ENCODE measurements around the gene SLC7A5. TPM values are rescaled to one million over a fixed set of nuclear protein-coding genes. Genes with fewer than 3 reads are reported as not detected.
A peak's percentile ranks its signal among the peaks of the same experiment; 100 is the strongest.

Gene SLC7A5
- total and polyA plus RNA-seq, 8 donors: 1.1 to 54.7 (median 4.4) TPM

DNA sequence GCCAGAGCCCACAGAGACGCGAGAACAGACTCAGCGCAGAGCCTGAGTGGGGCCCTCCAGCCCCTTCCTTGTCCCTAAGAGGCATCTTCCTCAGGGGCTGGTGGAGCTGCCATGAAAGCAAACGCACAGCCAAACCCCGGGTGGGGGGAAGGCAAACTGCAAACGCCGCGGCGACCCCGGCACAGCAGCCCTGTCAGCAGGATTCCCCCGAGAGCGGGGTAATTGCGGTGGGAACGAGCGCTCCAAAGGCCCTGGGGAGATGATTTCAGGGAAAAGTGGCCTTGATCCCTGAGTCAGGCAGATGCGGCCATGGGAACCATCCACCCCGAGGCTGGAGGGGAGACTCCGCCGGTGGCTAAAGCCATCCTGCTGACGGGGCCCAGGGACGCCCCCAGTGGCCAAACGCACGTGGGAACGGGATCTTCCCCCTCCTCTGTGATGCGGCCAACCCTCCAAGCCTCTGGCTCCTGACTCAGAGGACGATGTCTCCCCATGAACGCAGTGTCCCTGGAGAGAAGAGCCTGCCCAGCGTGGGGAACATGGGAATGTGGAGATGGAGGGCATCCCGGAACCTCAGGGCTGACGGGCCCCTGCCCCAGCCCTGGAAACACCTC lies 25.1 kb downstream of the SLC7A5 start:
- WGBS, 2 donors: 77 to 87% methylated on average over 26 to 30 of the region's 30 CpGs
- FAIRE-seq: no peak
- Histone ChIP-seq H3K27ac (no peak overlapping the region), H3K4me1 (no peaks in the 10 kb centered on the region), H3K4me3 (no peak overlapping the region), H3K9me3 (no peaks in the 10 kb centered on the region), H3K36me3 (no peaks in the 10 kb centered on the region), H3K27me3 (no peaks in the 10 kb centered on the region)
- DNase-seq: peak in 1 of 6 donors; percentile 46
- no peak for ATAC-seq
- intact Hi-C loops (cut with DNase I): no loop called here
- TF ChIP-seq, protein P1, sequence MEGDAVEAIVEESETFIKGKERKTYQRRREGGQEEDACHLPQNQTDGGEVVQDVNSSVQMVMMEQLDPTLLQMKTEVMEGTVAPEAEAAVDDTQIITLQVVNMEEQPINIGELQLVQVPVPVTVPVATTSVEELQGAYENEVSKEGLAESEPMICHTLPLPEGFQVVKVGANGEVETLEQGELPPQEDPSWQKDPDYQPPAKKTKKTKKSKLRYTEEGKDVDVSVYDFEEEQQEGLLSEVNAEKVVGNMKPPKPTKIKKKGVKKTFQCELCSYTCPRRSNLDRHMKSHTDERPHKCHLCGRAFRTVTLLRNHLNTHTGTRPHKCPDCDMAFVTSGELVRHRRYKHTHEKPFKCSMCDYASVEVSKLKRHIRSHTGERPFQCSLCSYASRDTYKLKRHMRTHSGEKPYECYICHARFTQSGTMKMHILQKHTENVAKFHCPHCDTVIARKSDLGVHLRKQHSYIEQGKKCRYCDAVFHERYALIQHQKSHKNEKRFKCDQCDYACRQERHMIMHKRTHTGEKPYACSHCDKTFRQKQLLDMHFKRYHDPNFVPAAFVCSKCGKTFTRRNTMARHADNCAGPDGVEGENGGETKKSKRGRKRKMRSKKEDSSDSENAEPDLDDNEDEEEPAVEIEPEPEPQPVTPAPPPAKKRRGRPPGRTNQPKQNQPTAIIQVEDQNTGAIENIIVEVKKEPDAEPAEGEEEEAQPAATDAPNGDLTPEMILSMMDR (IDR thresholded peaks at IDR 0.05): no peak

DNA sequence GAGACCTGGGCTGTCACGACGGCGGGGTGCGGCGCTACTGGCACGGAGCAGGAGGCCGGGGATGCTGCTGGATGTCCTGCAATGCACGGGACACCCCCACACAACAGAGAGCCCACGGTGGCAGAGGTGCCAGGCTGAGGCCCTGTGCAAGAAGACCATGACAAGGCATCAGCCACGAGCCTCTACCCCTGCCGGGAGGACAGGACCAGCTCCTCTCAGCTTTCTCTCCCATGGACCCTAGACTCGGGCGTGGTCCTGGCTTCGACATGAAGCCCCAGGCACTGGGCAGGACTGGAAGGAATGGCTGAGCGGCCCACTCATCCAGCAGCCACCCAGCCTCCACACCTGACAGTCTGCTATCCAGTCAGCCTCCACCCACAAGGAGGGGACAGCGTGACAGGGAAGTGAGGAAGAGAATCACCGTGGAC lies 25.6 kb downstream of the SLC7A5 start:
- H3K9me3 ChIP-seq: no peaks in the 10 kb centered on the region
- DNase-seq (peak in 1 of 6 donors; percentile 56), FAIRE-seq (no peak), ATAC-seq (no peak)
- no peak overlapping the region for H3K27ac ChIP-seq
- TF ChIP-seq, protein P1 (IDR thresholded peaks at IDR 0.05): no peak
- no peaks in the 10 kb centered on the region for H3K36me3 ChIP-seq
- no peaks in the 10 kb centered on the region for H3K27me3 ChIP-seq
- 90 to 95% methylated on average over 16 to 17 of the region's 17 CpGs for WGBS, 2 donors
- no peak overlapping the region for H3K4me3 ChIP-seq
- intact Hi-C loops (cut with DNase I): no loop called here
- no peaks in the 10 kb centered on the region for H3K4me1 ChIP-seq

DNA sequence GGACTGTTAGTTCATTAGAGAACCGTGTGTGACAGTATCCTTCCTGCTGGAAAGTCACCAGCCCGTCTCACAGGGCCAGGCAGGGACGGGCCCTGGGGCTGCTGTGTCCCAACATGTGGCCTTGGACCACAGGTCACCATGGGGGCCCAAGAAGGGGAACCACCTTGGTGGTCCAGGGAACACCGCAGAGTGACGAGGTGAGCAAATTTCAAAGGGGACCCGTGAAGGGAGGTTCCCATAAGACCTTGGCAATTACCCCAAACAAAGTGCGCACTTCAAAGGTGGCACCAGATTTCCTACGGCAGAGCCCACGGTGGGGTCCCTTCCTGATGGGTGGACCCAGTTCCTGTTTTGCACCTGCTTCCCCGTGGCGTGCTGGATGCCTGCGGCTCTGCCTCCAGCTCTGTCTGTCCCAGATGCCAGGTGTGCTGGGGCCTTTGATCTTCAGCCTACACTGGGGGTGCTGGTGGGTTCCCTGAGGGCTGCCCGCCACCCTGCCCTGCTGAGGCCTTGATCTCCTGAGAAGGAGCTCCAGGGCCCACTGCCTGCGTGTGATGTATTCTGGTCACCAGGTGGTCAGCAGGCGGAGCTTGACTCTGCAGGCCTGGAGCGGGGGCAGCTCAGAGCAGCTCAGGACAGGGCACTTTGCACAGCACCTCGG lies 27.0 kb downstream of the SLC7A5 start:
- 81 to 89% methylated on average over 17 of the region's 17 CpGs for WGBS, 2 donors
- Histone ChIP-seq H3K4me1 (no peaks in the 10 kb centered on the region), H3K27ac (no peak overlapping the region), H3K36me3 (no peaks in the 10 kb centered on the region), H3K4me3 (no peak overlapping the region), H3K9me3 (no peaks in the 10 kb centered on the region), H3K27me3 (no peaks in the 10 kb centered on the region)
- ATAC-seq (no peak), FAIRE-seq (no peak), DNase-seq (peak in 1 of 6 donors; percentile 17)
- TF ChIP-seq, protein P1 (IDR thresholded peaks at IDR 0.05): no peak
- intact Hi-C loops (cut with DNase I): no loop called here

DNA sequence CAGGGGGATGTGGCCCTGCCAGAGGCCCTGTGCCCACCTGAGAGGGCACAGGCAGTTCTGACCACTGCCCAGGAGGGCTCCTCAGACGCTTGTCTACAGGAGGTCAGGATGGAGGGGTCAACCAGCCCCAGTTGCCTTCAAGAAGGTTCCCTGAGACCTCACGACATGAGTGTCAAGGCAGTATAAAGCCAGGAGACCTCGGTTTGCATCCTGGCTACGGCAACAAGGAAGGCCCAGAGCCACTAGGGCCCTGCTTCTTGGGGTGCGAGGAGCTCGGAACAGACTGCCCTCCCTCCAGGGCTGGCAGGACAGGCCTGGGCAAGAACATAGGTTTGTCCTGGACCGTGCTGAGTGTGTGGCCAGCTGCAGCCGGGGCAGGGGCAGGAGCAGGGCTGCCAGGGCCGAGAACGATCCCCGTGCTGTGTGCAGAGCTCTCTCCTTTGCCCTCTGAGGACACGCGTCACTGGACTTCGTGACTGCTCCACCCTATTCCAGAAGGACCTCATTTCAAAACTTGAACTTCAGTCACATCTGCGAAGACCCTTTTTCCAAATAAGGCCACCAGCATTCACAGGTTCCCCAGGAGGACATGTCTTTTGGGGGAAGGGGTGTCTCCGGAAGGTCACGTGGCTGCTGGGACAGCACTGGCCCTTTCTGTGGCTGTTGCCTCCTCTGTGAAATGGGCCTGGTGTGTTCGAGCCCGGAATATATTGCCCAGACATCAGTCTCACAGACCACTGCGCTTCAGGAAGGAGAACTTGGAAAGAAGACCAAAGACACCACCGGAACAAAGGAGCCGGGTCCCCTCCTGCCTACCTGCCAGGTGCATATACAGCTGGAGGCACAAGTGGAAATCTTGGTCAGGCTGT lies 27.7 kb downstream of the SLC7A5 start:
- ATAC-seq: no peak
- 92 to 95% methylated on average over 22 of the region's 22 CpGs for whole genome bisulfite sequencing, 2 donors

More for the DNA sequence above, 27.7 kb downstream of the SLC7A5 start:
- FAIRE-seq (no peak), DNase-seq (no peak)
- H3K9me3 ChIP-seq: no peaks in the 10 kb centered on the region
- no peak overlapping the region for H3K27ac ChIP-seq
- H3K4me3 ChIP-seq: no peak overlapping the region
- H3K4me1 ChIP-seq: no peaks in the 10 kb centered on the region
- TF ChIP-seq, protein P1 (IDR thresholded peaks at IDR 0.05): no peak
- H3K27me3 ChIP-seq: no peaks in the 10 kb centered on the region
- peaks cover 0 to under 1% (median 0%) of the 10 kb centered on the region in 3 donors for H3K36me3 ChIP-seq
- intact Hi-C loops (cut with DNase I): no loop called here

Measured in pancreas (tissue), 10 donors.